ENCODE measurements around the gene IRF7.

The IRF7 gene

GRCh38 chr11:640021-640706, 24.4 kb upstream of the IRF7 start:
- Histone ChIP-seq H3K9me3 (replicated peaks; ENCODE audit: insufficient read depth, low read length) (no peaks in the 10 kb centered on the region), H2AFZ (ENCODE audit: low read length) (no peak overlapping the region), H3F3A (ENCODE audit: insufficient read depth, low read length) (peaks cover 3% of the 10 kb centered on the region; the same call in 1 of the 2 replicates), H4K20me1 (ENCODE audit: insufficient read depth, low read length) (no peaks in the 10 kb centered on the region), H3K4me3 (ENCODE audit: low read length) (no peak overlapping the region), H3K36me3 (replicated peaks; ENCODE audit: insufficient read depth, low read length) (no peaks in the 10 kb centered on the region), H3K79me2 (ENCODE audit: low read length) (no peaks in the 10 kb centered on the region), H3K27me3 (replicated peaks; ENCODE audit: insufficient read depth, low read length) (no peaks in the 10 kb centered on the region), H3K9me2 (replicated peaks; ENCODE audit: insufficient read depth, low read length) (no peaks in the 10 kb centered on the region), H3K4me1 (ENCODE audit: low read length) (peaks cover 9% of the 10 kb centered on the region), H3K4me2 (ENCODE audit: low read depth, low read length) (no peak overlapping the region), H3K27ac (ENCODE audit: low read length) (no peak overlapping the region), H3K9ac (ENCODE audit: low read length) (no peak overlapping the region)
- DNase-seq = no peak
- no peak for TF ChIP-seq EZH2 (optimal IDR thresholded peaks at IDR 0.05; ENCODE audit: low read depth, low read length)
- TF ChIP-seq CTCF (IDR thresholded peaks at IDR 0.05; ENCODE audit: low read length) = no peak
- no peak for TF ChIP-seq EZH2phosphoT487 (IDR thresholded peaks at IDR 0.05; ENCODE audit: low read length)

- peaks cover 3% of the 10 kb centered on the region; the same call in 1 of the 2 replicates for H3F3A ChIP-seq (ENCODE audit: insufficient read depth, low read length)
- no peak for DNase-seq
- H3K27ac ChIP-seq (ENCODE audit: low read length) = no peak overlapping the region
- no peaks in the 10 kb centered on the region for H3K36me3 ChIP-seq (replicated peaks; ENCODE audit: insufficient read depth, low read length)
- no peaks in the 10 kb centered on the region for H3K9me2 ChIP-seq (replicated peaks; ENCODE audit: insufficient read depth, low read length)
- H2AFZ ChIP-seq (ENCODE audit: low read length) = no peak overlapping the region
- H3K27me3 ChIP-seq (replicated peaks; ENCODE audit: insufficient read depth, low read length) = no peaks in the 10 kb centered on the region
- H3K79me2 ChIP-seq (ENCODE audit: low read length) = no peaks in the 10 kb centered on the region
- H3K9ac ChIP-seq (ENCODE audit: low read length) = no peak overlapping the region
- no peaks in the 10 kb centered on the region for H4K20me1 ChIP-seq (ENCODE audit: insufficient read depth, low read length)
- H3K4me1 ChIP-seq (ENCODE audit: low read length) = peaks cover 9% of the 10 kb centered on the region
- TF ChIP-seq EZH2 (optimal IDR thresholded peaks at IDR 0.05; ENCODE audit: low read depth, low read length) (no peak), CTCF (IDR thresholded peaks at IDR 0.05; ENCODE audit: low read length) (no peak), EZH2phosphoT487 (IDR thresholded peaks at IDR 0.05; ENCODE audit: low read length) (no peak)
- no peak overlapping the region for H3K4me3 ChIP-seq (ENCODE audit: low read length)
- H3K4me2 ChIP-seq (ENCODE audit: low read depth, low read length) = no peak overlapping the region
- no peaks in the 10 kb centered on the region for H3K9me3 ChIP-seq (replicated peaks; ENCODE audit: insufficient read depth, low read length)
These were observed 23.7 kb upstream of the IRF7 start for GRCh38 chr11:639332-639955.

- H3K4me3 ChIP-seq (ENCODE audit: low read length) = no peak overlapping the region
- TF ChIP-seq EZH2 (optimal IDR thresholded peaks at IDR 0.05; ENCODE audit: low read depth, low read length) = no peak
- no peak for TF ChIP-seq CTCF (IDR thresholded peaks at IDR 0.05; ENCODE audit: low read length)
- H4K20me1 ChIP-seq (ENCODE audit: insufficient read depth, low read length) = no peaks in the 10 kb centered on the region
- H3K79me2 ChIP-seq (ENCODE audit: low read length) = no peaks in the 10 kb centered on the region
- no peaks in the 10 kb centered on the region for H3K9me2 ChIP-seq (replicated peaks; ENCODE audit: insufficient read depth, low read length)
- no peaks in the 10 kb centered on the region for H3K36me3 ChIP-seq (replicated peaks; ENCODE audit: insufficient read depth, low read length)
- no peak overlapping the region for H3K9ac ChIP-seq (ENCODE audit: low read length)
- no peaks in the 10 kb centered on the region for H3K9me3 ChIP-seq (replicated peaks; ENCODE audit: insufficient read depth, low read length)
- no peaks in the 10 kb centered on the region; the same call in 1 of the 2 replicates for H3F3A ChIP-seq (ENCODE audit: insufficient read depth, low read length)
- H3K27ac ChIP-seq (ENCODE audit: low read length) = no peak overlapping the region
- DNase-seq = no peak
- no peaks in the 10 kb centered on the region for H3K27me3 ChIP-seq (replicated peaks; ENCODE audit: insufficient read depth, low read length)
- H3K4me1 ChIP-seq (ENCODE audit: low read length) = peaks cover 7% of the 10 kb centered on the region
- no peak overlapping the region for H2AFZ ChIP-seq (ENCODE audit: low read length)
- H3K4me2 ChIP-seq (ENCODE audit: low read depth, low read length) = no peak overlapping the region
These were observed 23.0 kb upstream of the IRF7 start for GRCh38 chr11:638631-639331.
